Adrenal gland (tissue), 5 donors: ENCODE measurements around the gene TPM2.

ENCODE experiments used
- CTCF ChIP-seq, 6 experiments: fragments of 450-650 bp in 4 of 6; fragments of 200-600 bp in 2 of 6; sonication (generic) in 1 of 6; IDR thresholded peaks; 1 replicate in 5 of 6; 2 replicates in 1 of 6; pipeline versions ENCODE4 v1.5.1 to v1.8.0; 2016 to 2021; ENCODE audit warnings: antibody characterized with exemption in 6 of 6, mild to moderate bottlenecking in 2 of 6, moderate library complexity in 1 of 6
- POLR2A ChIP-seq, 2 donors: fragments of 450-650 bp; IDR thresholded peaks; one replicate each; pipeline ENCODE4 v1.6.1; 2017; ENCODE audit warnings: antibody characterized with exemption in 2 of 2, mild to moderate bottlenecking in 2 of 2, moderate library complexity in 1 of 2
- donor health status: DM: no; HTN: no; CAD: no.

- TF ChIP-seq CTCF (IDR thresholded peaks at IDR 0.05) (no peak), POLR2A (IDR thresholded peaks at IDR 0.05) (no peak)
Observed at GRCh38 chr9:35738186-35738585, 48.5 kb upstream of the TPM2 start.
